K562 (cell line): Measurements from ENCODE around the gene DNAJC11. TPM values are rescaled to one million over a fixed set of nuclear protein-coding genes. Genes with fewer than 3 reads are reported as not detected.

ENCODE experiments used
- CLOCK ChIP-seq: fragments of 250-450 bp; sonication (Bioruptor Pico); IDR thresholded peaks from 2 replicates; pipeline ENCODE4 v1.4.0; 2020; ENCODE audit warnings: mild to moderate bottlenecking, moderate library complexity, borderline replicate concordance
- KDM2B ChIP-seq: fragments of 250-450 bp; sonication (Bioruptor Pico); IDR thresholded peaks from 2 replicates; pipeline ENCODE4 v1.8.0; 2021; ENCODE audit warnings: mild to moderate bottlenecking, moderate library complexity
- KHSRP ChIP-seq: fragments of 450-650 bp; IDR thresholded peaks from 2 replicates; pipeline ENCODE4 v1.6.1; 2017
- MAFF ChIP-seq: IDR thresholded peaks from 2 replicates; pipeline ENCODE4 v1.6.1; 2012; ENCODE audit warnings: low read length, improper control_type of control experiment
- MXD1 ChIP-seq: fragments of 250-450 bp; sonication (Bioruptor Pico); IDR thresholded peaks from 2 replicates; pipeline ENCODE4 v1.8.0; 2021; ENCODE audit warnings: borderline replicate concordance, mild to moderate bottlenecking, moderate library complexity; ENCODE audit not compliant: poor library complexity, severe bottlenecking
- PATZ1 ChIP-seq: fragments of 250-450 bp; sonication (Bioruptor Pico); IDR thresholded peaks from 2 replicates; pipeline ENCODE4 v1.5.0; 2020; ENCODE audit warnings: mild to moderate bottlenecking, borderline replicate concordance
- ZNF274 ChIP-seq: IDR thresholded peaks from 2 replicates; pipeline ENCODE4 v1.6.1; 2011; ENCODE audit warnings: low read depth, mild to moderate bottlenecking, low read length, moderate library complexity, borderline replicate concordance
- polyA plus RNA-seq, 8 experiments: library from polyadenylated mRNA; depleted of rRNA in 4 of 8; stranded (reverse) in 5 of 8; unstranded in 3 of 8; fragments of >200 nt; fragmentation: Nextera tagmentation in 2 of 8; fragmentation: Illumina TruSeq in 1 of 8; extraction: Ambion mirVana in 2 of 8; extraction: Trizol in 1 of 8; gene quantifications; 2 replicates each; pipeline versions ENCODE4 v1.2.1 to v1.2.3, GENCODE V29; 2011 to 2014; ENCODE audit warnings: inconsistent platforms in 1 of 8, missing spikeins in 1 of 8
- total RNA-seq, 7 experiments: library from RNA; depleted of rRNA in 6 of 7; stranded (reverse); fragments of >200 nt in 6 of 7; fragmentation: Illumina TruSeq in 2 of 7; extraction: Trizol in 2 of 7; gene quantifications; 2 replicates each; pipeline versions ENCODE4 v1.2.1 to v1.2.3, GENCODE V29; 2011 to 2021; ENCODE audit warnings: low replicate concordance in 1 of 7
- TF ChIP-seq, protein P1 (sequence below): fragments of 450-650 bp; IDR thresholded peaks from 2 replicates; pipeline ENCODE4 v1.6.1; 2016; ENCODE audit warnings: low read depth
- TF ChIP-seq, protein P2 (sequence below): fragments of 250-450 bp; sonication (Bioruptor Pico); IDR thresholded peaks from 2 replicates; pipeline ENCODE4 v1.5.0; 2020; ENCODE audit warnings: mild to moderate bottlenecking
- TF ChIP-seq, protein P3 (sequence below): fragments of 200-800 bp; sonication (Bioruptor generic); IDR thresholded peaks from 2 replicates; pipeline ENCODE4 v1.6.1; 2017; ENCODE audit warnings: missing genetic modification characterization, missing compliant biosample characterization

Gene DNAJC11
- total and polyA plus RNA-seq, 9 of the 15 experiments (the other 6 are each of a cell fraction or from before 2014, with no cell fraction given): 14.1 to 123 (median 76.6) TPM

DNA sequence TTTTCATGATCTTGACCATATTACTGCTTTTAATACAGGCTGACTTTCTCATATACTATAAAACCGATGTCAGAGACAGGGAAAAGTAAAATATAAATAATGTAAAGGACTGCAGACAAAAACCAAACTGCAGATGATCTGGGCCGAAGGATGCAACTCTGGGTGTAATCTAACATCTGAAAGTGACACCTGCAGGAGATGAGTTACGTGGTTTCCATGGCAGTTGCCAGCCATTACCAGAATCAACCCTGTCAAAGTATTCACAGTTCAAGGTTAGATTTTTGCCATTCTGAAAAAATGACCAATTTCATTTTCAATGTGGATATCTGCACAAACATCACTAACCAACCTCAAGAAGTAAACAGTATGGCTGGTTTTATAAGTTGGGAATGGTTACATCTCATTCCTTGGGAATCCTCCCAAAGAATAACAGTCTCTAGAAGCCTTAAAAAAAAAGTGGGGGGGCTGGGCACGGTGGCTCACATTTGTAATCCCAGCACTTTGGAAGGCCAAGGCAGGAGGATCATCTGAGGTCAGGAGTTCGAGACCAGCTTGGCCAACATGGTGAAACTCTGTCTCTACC, 27.7 kb downstream of the DNAJC11 start (continued):
- no peak for TF ChIP-seq PATZ1
- no peak for TF ChIP-seq KDM2B (CRISPR knock-in tag)
- no peak for TF ChIP-seq MAFF
- TF ChIP-seq, protein P1, sequence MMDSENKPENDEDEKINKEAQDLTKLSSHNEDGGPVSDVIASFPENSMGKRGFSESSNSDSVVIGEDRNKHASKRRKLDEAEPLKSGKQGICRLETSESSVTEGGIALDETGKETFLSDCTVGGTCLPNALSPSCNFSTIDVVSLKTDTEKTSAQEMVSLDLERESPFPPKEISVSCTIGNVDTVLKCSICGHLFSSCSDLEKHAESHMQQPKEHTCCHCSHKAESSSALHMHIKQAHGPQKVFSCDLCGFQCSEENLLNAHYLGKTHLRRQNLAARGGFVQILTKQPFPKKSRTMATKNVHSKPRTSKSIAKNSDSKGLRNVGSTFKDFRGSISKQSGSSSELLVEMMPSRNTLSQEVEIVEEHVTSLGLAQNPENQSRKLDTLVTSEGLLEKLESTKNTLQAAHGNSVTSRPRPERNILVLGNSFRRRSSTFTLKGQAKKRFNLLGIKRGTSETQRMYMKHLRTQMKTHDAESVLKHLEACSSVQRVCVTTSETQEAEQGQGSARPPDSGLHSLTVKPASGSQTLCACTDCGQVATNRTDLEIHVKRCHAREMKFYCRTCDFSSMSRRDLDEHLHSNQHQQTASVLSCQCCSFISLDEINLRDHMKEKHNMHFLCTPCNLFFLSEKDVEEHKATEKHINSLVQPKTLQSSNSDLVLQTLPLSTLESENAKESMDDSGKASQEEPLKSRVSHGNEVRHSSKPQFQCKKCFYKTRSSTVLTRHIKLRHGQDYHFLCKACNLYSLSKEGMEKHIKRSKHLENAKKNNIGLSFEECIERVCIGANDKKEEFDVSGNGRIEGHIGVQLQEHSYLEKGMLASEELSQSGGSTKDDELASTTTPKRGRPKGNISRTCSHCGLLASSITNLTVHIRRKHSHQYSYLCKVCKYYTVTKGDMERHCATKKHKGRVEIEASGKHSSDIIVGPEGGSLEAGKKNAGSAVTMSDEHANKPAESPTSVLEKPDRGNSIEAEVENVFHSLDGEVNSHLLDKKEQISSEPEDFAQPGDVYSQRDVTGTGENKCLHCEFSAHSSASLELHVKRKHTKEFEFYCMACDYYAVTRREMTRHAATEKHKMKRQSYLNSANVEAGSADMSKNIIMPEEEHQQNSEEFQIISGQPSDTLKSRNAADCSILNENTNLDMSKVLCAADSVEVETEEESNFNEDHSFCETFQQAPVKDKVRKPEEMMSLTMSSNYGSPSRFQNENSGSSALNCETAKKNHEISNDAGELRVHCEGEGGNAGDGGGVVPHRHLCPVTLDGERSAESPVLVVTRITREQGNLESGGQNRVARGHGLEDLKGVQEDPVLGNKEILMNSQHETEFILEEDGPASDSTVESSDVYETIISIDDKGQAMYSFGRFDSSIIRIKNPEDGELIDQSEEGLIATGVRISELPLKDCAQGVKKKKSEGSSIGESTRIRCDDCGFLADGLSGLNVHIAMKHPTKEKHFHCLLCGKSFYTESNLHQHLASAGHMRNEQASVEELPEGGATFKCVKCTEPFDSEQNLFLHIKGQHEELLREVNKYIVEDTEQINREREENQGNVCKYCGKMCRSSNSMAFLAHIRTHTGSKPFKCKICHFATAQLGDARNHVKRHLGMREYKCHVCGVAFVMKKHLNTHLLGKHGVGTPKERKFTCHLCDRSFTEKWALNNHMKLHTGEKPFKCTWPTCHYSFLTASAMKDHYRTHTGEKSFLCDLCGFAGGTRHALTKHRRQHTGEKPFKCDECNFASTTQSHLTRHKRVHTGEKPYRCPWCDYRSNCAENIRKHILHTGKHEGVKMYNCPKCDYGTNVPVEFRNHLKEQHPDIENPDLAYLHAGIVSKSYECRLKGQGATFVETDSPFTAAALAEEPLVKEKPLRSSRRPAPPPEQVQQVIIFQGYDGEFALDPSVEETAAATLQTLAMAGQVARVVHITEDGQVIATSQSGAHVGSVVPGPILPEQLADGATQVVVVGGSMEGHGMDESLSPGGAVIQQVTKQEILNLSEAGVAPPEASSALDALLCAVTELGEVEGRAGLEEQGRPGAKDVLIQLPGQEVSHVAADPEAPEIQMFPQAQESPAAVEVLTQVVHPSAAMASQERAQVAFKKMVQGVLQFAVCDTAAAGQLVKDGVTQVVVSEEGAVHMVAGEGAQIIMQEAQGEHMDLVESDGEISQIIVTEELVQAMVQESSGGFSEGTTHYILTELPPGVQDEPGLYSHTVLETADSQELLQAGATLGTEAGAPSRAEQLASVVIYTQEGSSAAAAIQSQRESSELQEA: no peak
- no peak for TF ChIP-seq ZNF274
- TF ChIP-seq MXD1 (CRISPR knock-in tag): no peak
- TF ChIP-seq CLOCK (CRISPR knock-in tag): no peak
- TF ChIP-seq, protein P2, sequence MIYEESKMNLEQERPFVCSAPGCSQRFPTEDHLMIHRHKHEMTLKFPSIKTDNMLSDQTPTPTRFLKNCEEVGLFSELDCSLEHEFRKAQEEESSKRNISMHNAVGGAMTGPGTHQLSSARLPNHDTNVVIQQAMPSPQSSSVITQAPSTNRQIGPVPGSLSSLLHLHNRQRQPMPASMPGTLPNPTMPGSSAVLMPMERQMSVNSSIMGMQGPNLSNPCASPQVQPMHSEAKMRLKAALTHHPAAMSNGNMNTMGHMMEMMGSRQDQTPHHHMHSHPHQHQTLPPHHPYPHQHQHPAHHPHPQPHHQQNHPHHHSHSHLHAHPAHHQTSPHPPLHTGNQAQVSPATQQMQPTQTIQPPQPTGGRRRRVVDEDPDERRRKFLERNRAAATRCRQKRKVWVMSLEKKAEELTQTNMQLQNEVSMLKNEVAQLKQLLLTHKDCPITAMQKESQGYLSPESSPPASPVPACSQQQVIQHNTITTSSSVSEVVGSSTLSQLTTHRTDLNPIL (CRISPR knock-in tag): no peak
- no peak for TF ChIP-seq KHSRP
- TF ChIP-seq, protein P3, sequence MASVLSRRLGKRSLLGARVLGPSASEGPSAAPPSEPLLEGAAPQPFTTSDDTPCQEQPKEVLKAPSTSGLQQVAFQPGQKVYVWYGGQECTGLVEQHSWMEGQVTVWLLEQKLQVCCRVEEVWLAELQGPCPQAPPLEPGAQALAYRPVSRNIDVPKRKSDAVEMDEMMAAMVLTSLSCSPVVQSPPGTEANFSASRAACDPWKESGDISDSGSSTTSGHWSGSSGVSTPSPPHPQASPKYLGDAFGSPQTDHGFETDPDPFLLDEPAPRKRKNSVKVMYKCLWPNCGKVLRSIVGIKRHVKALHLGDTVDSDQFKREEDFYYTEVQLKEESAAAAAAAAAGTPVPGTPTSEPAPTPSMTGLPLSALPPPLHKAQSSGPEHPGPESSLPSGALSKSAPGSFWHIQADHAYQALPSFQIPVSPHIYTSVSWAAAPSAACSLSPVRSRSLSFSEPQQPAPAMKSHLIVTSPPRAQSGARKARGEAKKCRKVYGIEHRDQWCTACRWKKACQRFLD: no peak
